Fibroblast of mammary gland (primary cell): ENCODE data around the gene PRMT3.

ENCODE experiments used
- DNase-seq: peaks from one replicate; pipeline ENCODE4 v3.0.0-alpha.2; 2010; ENCODE audit warnings: low read depth
- H3K4me3 ChIP-seq: 2 replicates; pipeline ENCODE4 v1.5.1; 2011; ENCODE audit warnings: low read depth, mild to moderate bottlenecking, low read length, moderate library complexity; ENCODE audit not compliant: control insufficient read depth
- CTCF ChIP-seq: conservative IDR thresholded peaks from 2 replicates; pipeline ENCODE4 v1.5.1; 2011; ENCODE audit warnings: low read depth, low read length, inconsistent platforms; ENCODE audit not compliant: control insufficient read depth, insufficient read depth

PRMT3 gene

GRCh38 chr11:20355221-20356219, 32.0 kb upstream of the PRMT3 start:
- no peak overlapping the region for H3K4me3 ChIP-seq
- peak; percentile 56 for TF ChIP-seq CTCF
- DNase-seq: peak; percentile 53

GRCh38 chr11:20357150-20357549, 30.4 kb upstream of the PRMT3 start:
- H3K4me3 ChIP-seq: no peak overlapping the region
- no peak for TF ChIP-seq CTCF
- DNase-seq: no peak

GRCh38 chr11:20360650-20361049, 26.9 kb upstream of the PRMT3 start:
- DNase-seq: peak; percentile 43
- TF ChIP-seq CTCF: no peak
- H3K4me3 ChIP-seq: no peak overlapping the region

GRCh38 chr11:20362481-20362880, 25.0 kb upstream of the PRMT3 start:
- no peak overlapping the region for H3K4me3 ChIP-seq
- TF ChIP-seq CTCF: no peak
- DNase-seq: no peak

- no peak for DNase-seq
- H3K4me3 ChIP-seq: peak overlapping the region; percentile 51
- TF ChIP-seq CTCF: no peak
Measured at GRCh38 chr11:20363149-20363499, 24.4 kb upstream of the PRMT3 start.

- no peak for TF ChIP-seq CTCF
- peak within 1 kb of the TSS; percentile 51 for H3K4me3 ChIP-seq
- DNase-seq: no peak
Measured at GRCh38 chr11:20363500-20364340, 23.8 kb upstream of the PRMT3 start, which contains the start of gene HTATIP2. Gene HTATIP2 (plus strand): TSS chr11:20363714. CDS start chr11:20364238, 524 bp downstream.
